A375 (cell line): ENCODE data around the gene CDC42EP5. TPM values are rescaled to one million over a fixed set of nuclear protein-coding genes. Genes with fewer than 3 reads are reported as not detected.

Experiments
- small RNA-seq: library from RNA; depleted of rRNA; stranded (forward); fragments of <200 nt; gene quantifications from one replicate; pipeline ENCODE3, GENCODE V24; 2014
- total RNA-seq: library from RNA; depleted of rRNA; stranded (reverse); fragments of >200 nt; shearing (Covaris generic); gene quantifications from 2 replicates; pipeline ENCODE4 v1.2.3, GENCODE V29; 2014; rRNA removed

The CDC42EP5 gene
- total RNA-seq: 6.3 and 6.6 TPM in 2 replicates

GRCh38 chr19:54473071-54473891 is at the start of gene CDC42EP5:
TSS of gene CDC42EP5 (minus strand) at chr19:54473296. CDS start at chr19:54465547, 7,749 bp downstream.

GRCh38 chr19:54502518-54503048 is 29.5 kb upstream of the CDC42EP5 start, which contains the start of gene LAIR2:
TSS of gene LAIR2 (plus strand) at chr19:54502831. CDS start at chr19:54502919, 88 bp downstream.

GRCh38 chr19:54463531-54464043 is 9.5 kb downstream of the CDC42EP5 start, which contains the start of gene LENG9:
TSS of gene LENG9 (minus strand) at chr19:54463778. CDS start at chr19:54463526, 252 bp downstream.

GRCh38 chr19:54448774-54449700 is 24.1 kb downstream of the CDC42EP5 start, which contains the start of gene LENG8:
TSS of gene LENG8 (plus strand) at chr19:54449199. CDS start at chr19:54451345, 2,146 bp downstream.

GRCh38 chr19:54415208-54415900 is 57.7 kb downstream of the CDC42EP5 start, which contains the start of gene TTYH1:
TSS of gene TTYH1 (plus strand) at chr19:54415464. CDS start at chr19:54415553, 89 bp downstream.

Small RNA genes lying within 50 kb of the gene (small RNA-seq; reads per million reads assigned to genes)
- gene AC245884.3: not detected

Other genes with a start within 250 kb of the CDC42EP5 start
- gene LILRA6, start 230.5 kb downstream of the CDC42EP5 start, total RNA-seq: not detected in 2 replicates
- gene LILRB5, start 216.0 kb downstream of the CDC42EP5 start, total RNA-seq: not detected in 2 replicates
- gene LILRB2, start 192.2 kb downstream of the CDC42EP5 start, total RNA-seq: not detected in 2 replicates
- gene LILRA5, start 160.1 kb downstream of the CDC42EP5 start, total RNA-seq: not detected in 2 replicates
- gene LILRA4, start 134.1 kb downstream of the CDC42EP5 start, total RNA-seq: not detected in 2 replicates
- gene LAIR1, start 108.4 kb downstream of the CDC42EP5 start, total RNA-seq: 0.32 TPM in 1 of 2 replicates, not detected in the other
- 0.27 and 2.3 TPM in 2 replicates for gene TTYH1, start 57.8 kb downstream of the CDC42EP5 start, total RNA-seq
- gene LENG8, start 24.1 kb downstream of the CDC42EP5 start, total RNA-seq: 45.7 and 64.1 TPM in 2 replicates
- gene LENG9, start 9.5 kb downstream of the CDC42EP5 start, total RNA-seq: 12.7 and 13.7 TPM in 2 replicates
- not detected in 2 replicates for gene LAIR2, start 29.5 kb upstream of the CDC42EP5 start, total RNA-seq
- not detected in 2 replicates for gene LILRA2, start 100.5 kb upstream of the CDC42EP5 start, total RNA-seq
- gene LILRA1, start 120.3 kb upstream of the CDC42EP5 start, total RNA-seq: not detected in 2 replicates
- not detected in 2 replicates for gene LILRB1, start 157.2 kb upstream of the CDC42EP5 start, total RNA-seq
- gene LILRB4, start 189.7 kb upstream of the CDC42EP5 start, total RNA-seq: not detected in 2 replicates